WERI-Rb-1 (cell line): ENCODE measurements around the gene CDH2.

ENCODE experiments used
- DNase-seq: peaks from one replicate; pipeline ENCODE4 v3.0.0-alpha.2; 2020
- H3K27ac ChIP-seq: fragments of 250-450 bp; sonication (Bioruptor Pico); 2 replicates; pipeline ENCODE4 v1.5.1; 2020; ENCODE audit warnings: mild to moderate bottlenecking, moderate library complexity
- H3K27me3 ChIP-seq: fragments of 250-450 bp; sonication (Bioruptor Pico); 2 replicates; pipeline ENCODE4 v1.5.1; 2021; ENCODE audit warnings: mild to moderate bottlenecking, low read depth, moderate library complexity; ENCODE audit not compliant: insufficient read depth, severe bottlenecking
- H3K36me3 ChIP-seq: fragments of 250-450 bp; sonication (Bioruptor Pico); 2 replicates; pipeline ENCODE4 v1.5.1; 2020; ENCODE audit warnings: mild to moderate bottlenecking, moderate library complexity
- H3K4me3 ChIP-seq: 2 replicates; pipeline ENCODE4 v1.5.1; 2011; ENCODE audit warnings: low read depth, mild to moderate bottlenecking, control low read depth, low read length
- H3K9me3 ChIP-seq: fragments of 250-450 bp; sonication (Bioruptor Pico); 2 replicates; pipeline ENCODE4 v1.5.1; 2021; ENCODE audit warnings: mild to moderate bottlenecking, moderate library complexity; ENCODE audit not compliant: severe bottlenecking
- TF ChIP-seq, protein P1 (sequence below): IDR thresholded peaks from 2 replicates; pipeline ENCODE4 v1.5.1; 2011; ENCODE audit warnings: low read depth, mild to moderate bottlenecking, control low read depth, inconsistent platforms, low read length

The CDH2 gene

DNA sequence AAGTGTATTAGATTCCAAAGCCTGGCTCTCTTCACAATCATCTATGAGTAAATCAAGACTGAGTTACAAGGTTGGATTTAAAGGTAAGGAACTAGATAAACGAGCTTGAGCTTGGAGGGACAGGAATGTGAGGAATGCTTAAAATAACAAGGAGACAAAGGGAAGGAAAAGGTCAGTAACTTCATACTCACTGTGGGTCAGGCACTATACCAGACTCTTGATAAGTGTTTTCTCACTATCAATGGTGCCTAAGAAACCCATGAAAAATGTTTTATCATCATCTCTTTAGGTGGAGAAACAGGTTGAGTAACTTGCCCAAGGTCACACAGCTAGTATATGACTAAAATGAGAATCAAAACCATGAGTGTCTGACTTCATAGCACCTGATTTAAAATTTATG, 212.1 kb downstream of the CDH2 start:
- DNase-seq, result no peak
- no peaks in the 10 kb centered on the region for H3K9me3 ChIP-seq

DNA sequence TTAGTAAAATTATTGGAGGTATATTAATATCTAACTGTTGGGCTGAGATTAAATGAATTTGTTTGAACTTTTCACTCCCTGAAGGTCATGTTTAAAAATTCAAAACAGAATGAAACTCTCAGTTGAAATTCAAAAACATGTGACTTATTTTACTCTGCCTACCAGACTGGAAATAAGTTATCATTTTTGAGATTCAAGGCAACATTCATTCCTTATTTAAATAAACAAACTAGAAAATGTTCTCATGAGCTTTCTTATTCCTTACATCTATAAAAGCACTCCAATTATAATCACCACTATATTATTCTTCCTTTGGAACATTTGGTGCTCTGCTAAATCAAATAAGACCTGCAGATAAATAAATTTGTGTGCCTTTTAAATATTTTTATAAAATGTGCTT, 217.8 kb downstream of the CDH2 start:
- no peak for DNase-seq
- Histone ChIP-seq H3K27ac (no peak overlapping the region), H3K27me3 (no peaks in the 10 kb centered on the region), H3K9me3 (no peaks in the 10 kb centered on the region), H3K36me3 (peaks cover 49% of the 10 kb centered on the region), H3K4me3 (no peak overlapping the region)
- TF ChIP-seq, protein P1, sequence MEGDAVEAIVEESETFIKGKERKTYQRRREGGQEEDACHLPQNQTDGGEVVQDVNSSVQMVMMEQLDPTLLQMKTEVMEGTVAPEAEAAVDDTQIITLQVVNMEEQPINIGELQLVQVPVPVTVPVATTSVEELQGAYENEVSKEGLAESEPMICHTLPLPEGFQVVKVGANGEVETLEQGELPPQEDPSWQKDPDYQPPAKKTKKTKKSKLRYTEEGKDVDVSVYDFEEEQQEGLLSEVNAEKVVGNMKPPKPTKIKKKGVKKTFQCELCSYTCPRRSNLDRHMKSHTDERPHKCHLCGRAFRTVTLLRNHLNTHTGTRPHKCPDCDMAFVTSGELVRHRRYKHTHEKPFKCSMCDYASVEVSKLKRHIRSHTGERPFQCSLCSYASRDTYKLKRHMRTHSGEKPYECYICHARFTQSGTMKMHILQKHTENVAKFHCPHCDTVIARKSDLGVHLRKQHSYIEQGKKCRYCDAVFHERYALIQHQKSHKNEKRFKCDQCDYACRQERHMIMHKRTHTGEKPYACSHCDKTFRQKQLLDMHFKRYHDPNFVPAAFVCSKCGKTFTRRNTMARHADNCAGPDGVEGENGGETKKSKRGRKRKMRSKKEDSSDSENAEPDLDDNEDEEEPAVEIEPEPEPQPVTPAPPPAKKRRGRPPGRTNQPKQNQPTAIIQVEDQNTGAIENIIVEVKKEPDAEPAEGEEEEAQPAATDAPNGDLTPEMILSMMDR, result no peak

More for the DNA sequence above, 212.1 kb downstream of the CDH2 start:
- no peak overlapping the region for H3K27ac ChIP-seq
- H3K27me3 ChIP-seq, result no peaks in the 10 kb centered on the region
- H3K4me3 ChIP-seq, result no peak overlapping the region
- TF ChIP-seq, protein P1, result no peak
- H3K36me3 ChIP-seq, result peaks cover 85% of the 10 kb centered on the region

DNA sequence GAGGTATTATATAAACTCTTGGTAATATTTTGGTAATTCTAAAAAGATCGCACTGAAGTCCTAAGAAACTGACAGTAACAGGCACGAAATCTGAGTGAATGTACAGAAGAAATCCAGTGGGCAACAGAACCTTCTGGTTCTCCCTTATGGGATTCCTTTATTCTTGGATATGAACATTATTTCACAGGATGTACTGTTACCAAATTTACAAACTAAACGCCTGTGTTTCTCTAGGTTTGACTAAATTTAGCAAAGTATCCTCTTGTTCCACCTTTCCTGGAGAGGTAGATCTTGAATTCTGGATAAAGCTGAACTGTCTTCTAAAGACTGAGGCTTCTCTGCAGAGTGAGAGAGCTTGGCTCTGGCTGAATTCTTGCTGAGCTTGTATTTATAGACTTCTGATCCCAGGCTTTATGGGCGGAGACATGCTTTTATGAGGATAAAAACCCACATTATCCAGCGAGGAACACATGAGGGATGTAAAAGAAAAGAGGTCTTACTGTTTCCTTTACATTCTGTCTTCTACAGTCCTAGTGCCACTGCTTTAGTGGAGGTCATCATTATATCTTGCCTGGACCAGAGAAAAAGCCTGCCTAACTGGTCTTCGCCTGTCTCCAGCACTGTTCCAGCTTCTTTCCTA, 220.8 kb downstream of the CDH2 start:
- peaks cover 31% of the 10 kb centered on the region for H3K36me3 ChIP-seq
- no peak for DNase-seq
- H3K27ac ChIP-seq, result no peak overlapping the region
- H3K27me3 ChIP-seq, result no peaks in the 10 kb centered on the region
- no peak overlapping the region for H3K4me3 ChIP-seq
- TF ChIP-seq, protein P1, result no peak
- no peaks in the 10 kb centered on the region for H3K9me3 ChIP-seq

DNA sequence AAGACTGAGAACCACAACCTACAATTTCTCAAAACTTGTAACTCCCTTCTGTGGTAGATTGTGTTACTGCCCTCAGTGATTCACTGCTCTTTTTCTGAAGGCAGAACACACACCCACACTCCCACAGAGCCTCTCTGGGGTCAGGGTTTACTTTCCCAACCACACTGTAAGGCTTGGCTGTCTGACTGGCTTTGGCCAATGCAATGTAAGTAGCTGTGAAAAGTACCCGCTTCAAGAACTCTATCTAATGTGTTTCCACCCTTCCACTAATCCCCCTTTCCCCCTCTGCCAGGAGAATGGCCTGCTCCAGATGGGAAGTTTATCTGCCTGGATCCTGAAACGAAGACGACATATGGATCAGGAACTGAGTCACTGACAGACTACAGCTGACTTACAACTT, 222.7 kb downstream of the CDH2 start:
- peak; percentile 85 for DNase-seq
- TF ChIP-seq, protein P1, result no peak
- H3K4me3 ChIP-seq, result no peak overlapping the region
- peak overlapping the region; percentile 11 for H3K27ac ChIP-seq
- H3K27me3 ChIP-seq, result no peaks in the 10 kb centered on the region
- no peaks in the 10 kb centered on the region for H3K9me3 ChIP-seq
- peaks cover 18% of the 10 kb centered on the region for H3K36me3 ChIP-seq

DNA sequence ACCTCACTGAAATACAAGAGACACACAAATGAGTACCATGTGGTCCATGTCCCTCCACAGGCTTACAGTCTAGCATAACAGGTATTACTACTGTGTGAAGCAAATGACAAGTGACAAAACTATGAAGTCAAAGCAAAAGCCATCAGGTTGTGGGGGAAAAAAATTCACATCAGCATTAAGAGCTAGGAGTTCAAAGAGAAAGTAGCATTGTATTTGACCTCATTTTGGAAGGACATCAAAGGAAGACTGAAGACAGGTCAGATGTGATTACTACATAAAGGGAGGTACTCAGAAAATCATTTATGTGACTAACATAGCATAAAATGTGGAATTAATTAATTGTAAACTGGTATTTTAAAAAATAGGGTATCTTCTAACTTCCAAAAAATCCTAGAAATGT, 224.2 kb downstream of the CDH2 start:
- Histone ChIP-seq H3K36me3 (peaks cover 16% of the 10 kb centered on the region), H3K9me3 (no peaks in the 10 kb centered on the region), H3K27me3 (no peaks in the 10 kb centered on the region), H3K27ac (no peak overlapping the region), H3K4me3 (no peak overlapping the region)
- TF ChIP-seq, protein P1, result no peak
- DNase-seq, result no peak

DNA sequence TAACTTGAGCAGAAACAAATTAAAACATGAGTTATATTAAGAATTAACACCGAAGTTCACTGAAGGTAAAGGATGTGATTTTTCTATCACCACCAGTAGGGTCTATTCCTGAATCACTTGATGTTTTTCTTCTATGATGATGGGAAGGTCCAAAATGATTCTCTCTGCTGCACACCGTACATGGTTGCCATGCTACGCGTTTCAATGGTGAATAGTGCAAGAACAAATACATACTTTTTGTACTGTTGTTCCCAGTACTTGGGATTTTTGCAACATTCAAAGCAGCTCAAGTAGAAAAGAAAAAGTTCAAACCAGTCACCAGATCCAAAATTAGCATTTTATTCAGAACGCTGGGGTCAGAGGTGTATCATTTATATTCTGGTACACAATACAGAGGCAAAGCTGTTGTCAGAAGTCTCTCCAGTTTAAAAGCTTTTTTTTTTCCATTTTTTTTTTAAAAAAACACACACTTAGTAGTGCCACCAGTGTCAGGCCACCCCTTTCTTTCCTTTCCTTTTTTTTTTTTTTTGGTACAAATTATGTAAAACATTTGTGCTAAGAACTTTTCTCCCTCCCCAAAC, 226.2 kb downstream of the CDH2 start:
- Histone ChIP-seq H3K9me3 (no peaks in the 10 kb centered on the region), H3K27ac (no peak overlapping the region), H3K27me3 (no peaks in the 10 kb centered on the region), H3K36me3 (peaks cover 16% of the 10 kb centered on the region), H3K4me3 (no peak overlapping the region)
- no peak for DNase-seq
- TF ChIP-seq, protein P1, result no peak
